ENCODE data around the gene COL5A2. TPM values are rescaled to one million over a fixed set of nuclear protein-coding genes. Genes with fewer than 3 reads are reported as not detected.

Gene COL5A2
- total RNA-seq, 3 donors from 2014 or later: 4.5 to 58.5 (median 31.8) TPM

DNA sequence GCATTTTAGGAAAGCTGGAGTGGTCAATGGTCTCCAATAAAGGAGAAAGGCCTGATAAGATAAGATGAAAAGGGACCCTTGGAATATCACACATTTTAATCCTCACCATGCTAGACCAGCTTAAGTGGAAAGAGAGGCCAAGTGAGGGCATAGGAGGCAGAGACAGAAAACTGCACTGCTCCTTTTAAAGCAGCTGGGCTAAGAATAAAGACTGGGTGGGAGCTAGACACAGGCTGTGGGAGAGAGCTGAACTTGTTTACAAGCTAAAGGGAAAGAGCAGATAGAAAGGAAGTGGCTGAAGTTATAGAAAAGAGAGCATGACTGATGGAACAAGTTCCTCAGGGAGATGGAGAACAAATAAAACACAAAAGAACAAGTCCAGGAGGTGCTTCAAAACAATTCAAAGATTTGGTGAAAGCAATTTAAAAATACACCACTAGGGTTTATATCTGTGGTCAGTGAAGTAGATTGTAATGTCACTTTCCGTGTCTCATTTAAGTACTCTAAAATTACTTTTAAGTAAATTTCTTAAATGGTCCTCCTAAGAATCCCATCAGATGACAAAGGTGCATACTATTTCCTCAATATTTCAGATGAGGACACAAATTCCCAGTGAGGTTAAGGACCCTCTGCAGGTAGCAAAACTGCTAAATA, 7.5 kb downstream of the COL5A2 start:
- no peaks in the 10 kb centered on the region for H3K4me1 ChIP-seq (ENCODE audit: low read depth)

GRCh38 chr2:189168856-189169499, 10.6 kb downstream of the COL5A2 start:
- H3K4me3 ChIP-seq: no peak overlapping the region
- DNase-seq (no peak), ATAC-seq (no peak)
- intact Hi-C loops (cut with DNase I, micrococcal nuclease): loop anchor here in 1 of 2 donors (10.0 kb wide), 1 partner anchor 74 kb away; no protein-coding TSS in a partner anchor
- no peaks in the 10 kb centered on the region for H3K9me3 ChIP-seq
- H3K4me1 ChIP-seq (ENCODE audit: low read depth): no peaks in the 10 kb centered on the region
- H3K36me3 ChIP-seq (ENCODE audit: low read depth): no peaks in the 10 kb centered on the region
- TF ChIP-seq, protein P1, sequence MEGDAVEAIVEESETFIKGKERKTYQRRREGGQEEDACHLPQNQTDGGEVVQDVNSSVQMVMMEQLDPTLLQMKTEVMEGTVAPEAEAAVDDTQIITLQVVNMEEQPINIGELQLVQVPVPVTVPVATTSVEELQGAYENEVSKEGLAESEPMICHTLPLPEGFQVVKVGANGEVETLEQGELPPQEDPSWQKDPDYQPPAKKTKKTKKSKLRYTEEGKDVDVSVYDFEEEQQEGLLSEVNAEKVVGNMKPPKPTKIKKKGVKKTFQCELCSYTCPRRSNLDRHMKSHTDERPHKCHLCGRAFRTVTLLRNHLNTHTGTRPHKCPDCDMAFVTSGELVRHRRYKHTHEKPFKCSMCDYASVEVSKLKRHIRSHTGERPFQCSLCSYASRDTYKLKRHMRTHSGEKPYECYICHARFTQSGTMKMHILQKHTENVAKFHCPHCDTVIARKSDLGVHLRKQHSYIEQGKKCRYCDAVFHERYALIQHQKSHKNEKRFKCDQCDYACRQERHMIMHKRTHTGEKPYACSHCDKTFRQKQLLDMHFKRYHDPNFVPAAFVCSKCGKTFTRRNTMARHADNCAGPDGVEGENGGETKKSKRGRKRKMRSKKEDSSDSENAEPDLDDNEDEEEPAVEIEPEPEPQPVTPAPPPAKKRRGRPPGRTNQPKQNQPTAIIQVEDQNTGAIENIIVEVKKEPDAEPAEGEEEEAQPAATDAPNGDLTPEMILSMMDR (IDR thresholded peaks at IDR 0.05): no peak

More for the DNA sequence above, 7.5 kb downstream of the COL5A2 start:
- Histone ChIP-seq H3K9me3 (no peaks in the 10 kb centered on the region), H3K36me3 (ENCODE audit: low read depth) (no peaks in the 10 kb centered on the region), H3K4me3 (no peak overlapping the region)
- DNase-seq (no peak), ATAC-seq (no peak)
- intact Hi-C loops (cut with DNase I, micrococcal nuclease): no loop called here
- TF ChIP-seq, protein P1 (IDR thresholded peaks at IDR 0.05): no peak

GRCh38 chr2:189165656-189166380, 13.7 kb downstream of the COL5A2 start:
- no peaks in the 10 kb centered on the region for H3K4me1 ChIP-seq (ENCODE audit: low read depth)
- TF ChIP-seq, protein P1 (IDR thresholded peaks at IDR 0.05): no peak
- intact Hi-C loops (cut with DNase I, micrococcal nuclease): loop anchor here in 1 of 2 donors (10.0 kb wide), 1 partner anchor 71 kb away; no protein-coding TSS in a partner anchor
- DNase-seq (no peak), ATAC-seq (no peak)
- no peaks in the 10 kb centered on the region for H3K9me3 ChIP-seq
- no peaks in the 10 kb centered on the region for H3K36me3 ChIP-seq (ENCODE audit: low read depth)
- H3K4me3 ChIP-seq: no peak overlapping the region

DNA sequence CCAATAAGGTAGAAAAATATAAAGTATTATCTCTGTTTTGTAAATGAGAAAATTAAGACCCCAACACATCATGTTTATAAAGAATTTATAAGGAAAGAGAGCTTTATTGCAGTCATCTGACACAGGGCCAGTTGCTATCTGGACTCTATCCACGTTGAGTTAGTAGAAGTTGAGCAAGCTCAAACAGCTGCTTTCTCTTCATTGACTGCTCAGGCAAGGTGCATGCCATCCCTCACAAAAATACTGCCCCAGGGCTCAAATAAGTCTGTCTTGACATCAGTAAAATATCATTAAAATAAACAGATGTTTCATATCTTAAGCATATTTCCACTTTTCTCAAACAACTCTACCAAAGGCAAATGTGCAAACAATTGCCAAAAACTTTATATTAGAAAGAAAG, 14.8 kb downstream of the COL5A2 start:
- TF ChIP-seq, protein P1 (IDR thresholded peaks at IDR 0.05): no peak
- H3K36me3 ChIP-seq (ENCODE audit: low read depth): no peaks in the 10 kb centered on the region
- ATAC-seq (no peak), DNase-seq (no peak)
- no peak overlapping the region for H3K4me3 ChIP-seq
- H3K9me3 ChIP-seq: no peaks in the 10 kb centered on the region
- H3K4me1 ChIP-seq (ENCODE audit: low read depth): no peaks in the 10 kb centered on the region
- intact Hi-C loops (cut with DNase I, micrococcal nuclease): loop anchor here in 1 of 2 donors (10.0 kb wide), 1 partner anchor 70 kb away; no protein-coding TSS in a partner anchor

DNA sequence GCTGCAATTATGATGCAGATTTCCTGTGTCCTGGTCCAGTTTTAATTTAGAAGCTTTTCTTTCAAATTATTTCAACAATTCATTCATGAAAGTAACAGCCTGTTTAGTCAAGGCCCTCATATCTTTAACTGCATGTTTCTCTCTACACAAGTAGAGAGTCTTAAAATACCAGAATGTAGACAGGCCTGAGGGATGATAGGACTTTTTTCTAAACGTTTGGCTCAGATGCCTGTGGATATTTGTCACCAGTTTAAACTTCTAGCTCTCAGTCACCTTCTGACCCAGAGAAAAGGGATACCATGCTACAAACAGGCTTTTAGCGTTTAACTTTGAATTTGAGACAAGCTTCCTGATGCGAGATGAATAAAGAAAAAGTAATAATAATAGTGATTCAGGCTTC, 15.7 kb downstream of the COL5A2 start:
- no peak for DNase-seq
- H3K4me1 ChIP-seq (ENCODE audit: low read depth): no peaks in the 10 kb centered on the region
- no peaks in the 10 kb centered on the region for H3K9me3 ChIP-seq
- ATAC-seq: no peak
- intact Hi-C loops (cut with DNase I, micrococcal nuclease): loop anchor here in 1 of 2 donors (10.0 kb wide), 1 partner anchor 69 kb away; no protein-coding TSS in a partner anchor
- no peaks in the 10 kb centered on the region for H3K36me3 ChIP-seq (ENCODE audit: low read depth)
- TF ChIP-seq, protein P1 (IDR thresholded peaks at IDR 0.05): no peak
- H3K4me3 ChIP-seq: no peak overlapping the region

All from mucosa of descending colon (tissue), 3 donors.